ENCODE results near the gene IGF2.

Gene IGF2

DNA sequence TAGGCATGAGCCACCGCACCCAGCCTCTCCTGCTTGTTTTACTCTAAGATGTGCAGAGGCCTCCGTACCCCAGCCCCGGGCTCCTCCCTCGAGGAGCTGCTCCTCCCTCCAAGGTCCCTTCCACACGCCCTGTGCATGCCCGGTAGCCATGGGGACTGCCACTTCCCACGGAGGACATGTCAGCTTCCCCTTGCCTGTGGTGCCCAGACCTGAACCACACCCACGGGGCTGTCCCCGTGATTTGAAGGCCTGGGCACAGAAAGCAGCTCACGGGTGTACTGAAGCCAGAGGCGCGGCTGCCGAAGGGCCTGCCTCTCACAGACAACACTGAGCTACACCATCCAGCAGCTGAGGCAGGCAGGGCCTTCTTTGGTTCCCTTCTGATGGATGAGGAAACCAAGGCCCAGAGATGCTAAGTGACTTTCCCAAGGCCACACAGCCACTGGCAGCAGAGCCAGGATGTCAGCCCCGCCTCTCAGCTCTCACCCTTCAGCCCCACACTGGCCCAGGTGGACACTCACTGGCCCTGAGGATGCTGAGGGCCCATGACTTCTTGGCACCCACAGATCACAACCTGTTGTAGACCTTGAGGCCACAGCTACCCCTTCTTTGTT is 14.5 kb upstream of the IGF2 start:
- no peak for DNase-seq
- no peak for ATAC-seq

DNA sequence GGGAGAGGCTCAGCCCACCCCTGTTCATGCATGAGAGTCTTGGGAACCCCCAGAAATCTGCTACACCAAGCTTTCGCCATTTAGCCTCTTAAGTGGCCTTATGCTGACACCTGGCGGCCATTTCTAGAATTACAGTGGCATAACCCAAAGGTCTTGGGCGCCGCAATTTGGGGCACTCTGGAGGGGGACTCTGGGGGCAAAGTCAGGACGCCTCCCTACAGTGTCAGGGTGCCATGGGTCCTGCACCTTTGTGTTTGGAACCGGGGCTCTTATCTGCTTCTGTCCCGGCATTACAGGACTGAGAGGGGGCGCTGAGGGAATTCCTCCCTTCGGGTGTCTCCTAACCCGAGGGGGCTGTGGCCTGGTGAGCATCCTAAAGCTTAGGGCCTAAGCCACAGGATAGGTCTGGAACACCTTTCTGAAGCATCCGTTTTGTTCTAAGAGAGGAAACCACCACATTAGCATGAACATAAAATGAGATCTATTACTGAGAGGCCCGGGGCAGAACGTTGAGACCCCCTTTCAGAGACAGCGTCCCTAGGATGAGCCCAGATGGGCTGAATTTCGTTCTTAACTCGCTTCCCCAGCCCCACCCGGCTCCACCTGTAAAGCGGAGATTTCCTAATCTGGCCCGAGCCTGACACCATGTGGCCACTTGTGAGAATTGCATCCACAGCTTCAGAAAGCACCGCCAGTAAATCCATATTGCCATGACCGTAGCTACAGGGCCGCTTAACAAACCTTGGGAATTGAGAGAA is 12.5 kb upstream of the IGF2 start:
- DNase-seq (peak; percentile 81), ATAC-seq (peak; percentile 56)

DNA sequence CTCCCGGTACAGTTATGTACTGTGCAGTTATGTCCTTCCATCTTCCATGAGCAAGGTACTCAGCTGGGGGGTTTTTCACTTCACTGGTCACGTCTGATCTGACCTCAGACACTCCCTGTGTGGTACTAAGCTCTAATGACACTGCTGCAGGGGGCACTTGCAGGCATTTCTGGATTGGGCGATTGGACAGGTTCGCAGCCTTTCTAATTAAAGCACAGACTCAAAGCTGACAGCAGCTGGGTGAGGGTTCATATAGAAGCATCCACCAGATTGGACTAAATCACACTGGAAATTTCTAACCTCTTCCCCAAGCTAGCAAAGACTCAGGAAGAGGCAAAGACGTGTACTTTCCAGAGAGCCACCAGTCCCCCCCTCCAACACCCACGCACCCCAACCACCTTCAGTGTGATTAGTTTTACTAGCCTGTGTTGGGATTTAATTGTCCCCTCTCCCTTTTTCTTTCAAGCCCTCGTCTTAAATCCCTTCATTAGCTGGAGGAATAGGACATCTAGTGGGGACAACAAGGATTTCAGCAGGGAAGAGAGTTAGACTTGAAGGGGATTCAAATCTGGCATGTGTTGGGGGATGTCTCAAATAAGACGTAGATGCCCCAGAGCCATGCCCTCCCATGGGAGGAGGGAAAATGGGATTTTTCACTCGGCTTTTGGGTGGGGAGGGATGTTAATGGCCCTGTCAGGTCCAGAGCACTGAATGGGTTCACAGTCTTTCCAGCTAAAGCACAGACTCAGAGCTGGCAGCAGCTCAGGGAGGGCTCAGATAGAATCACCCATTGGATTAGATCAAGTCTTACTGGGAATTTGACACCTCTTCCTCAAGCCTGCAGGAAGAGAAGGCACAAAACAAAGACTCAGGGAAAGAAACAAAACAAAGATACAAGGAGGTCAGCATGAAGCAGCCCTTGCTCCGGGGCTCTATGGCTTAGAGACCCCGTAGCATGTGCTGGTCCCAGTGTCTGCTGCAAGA is 11.0 kb upstream of the IGF2 start:
- DNase-seq (no peak), ATAC-seq (no peak)

DNA sequence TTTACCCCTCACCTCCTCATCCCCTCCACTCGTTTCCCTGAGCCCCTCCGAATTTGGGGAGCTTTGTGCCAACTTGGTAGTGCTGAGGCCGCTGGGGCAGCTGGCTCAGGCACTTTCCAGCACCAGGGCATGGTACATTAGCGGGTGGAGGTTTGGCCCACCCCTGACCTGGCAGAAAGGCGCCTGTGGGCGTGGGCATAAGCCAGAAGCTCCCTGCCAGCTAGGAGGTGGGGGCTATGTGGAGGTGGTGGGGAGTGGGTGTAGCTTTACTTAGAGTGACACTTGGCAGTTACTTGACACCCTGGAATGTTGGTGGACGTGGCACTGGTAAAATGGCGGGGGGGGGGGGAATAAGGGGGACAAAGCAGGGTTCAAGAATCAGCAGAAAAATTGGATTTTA is 10.3 kb upstream of the IGF2 start:
- DNase-seq = no peak
- no peak for ATAC-seq

DNA sequence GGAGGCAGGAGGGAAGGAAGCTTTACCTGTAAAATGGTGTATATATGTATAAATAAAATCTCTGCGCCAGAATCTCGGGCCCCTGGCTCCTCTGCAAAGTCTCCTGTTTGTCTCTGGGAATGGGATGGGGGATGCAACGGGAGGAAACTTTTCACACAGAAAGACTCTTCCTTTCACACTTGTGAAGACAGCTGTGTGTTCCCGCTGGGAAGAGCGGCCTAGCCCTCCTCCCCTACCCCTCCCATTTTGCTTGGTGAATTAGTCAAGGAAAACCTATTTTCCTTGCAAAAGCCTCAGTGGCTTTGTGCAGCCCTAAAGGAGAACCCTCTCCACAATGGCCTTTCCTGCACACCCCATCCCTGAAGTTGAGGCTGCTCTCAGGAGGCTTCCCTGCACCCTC is 9.4 kb upstream of the IGF2 start:
- ATAC-seq (no peak), DNase-seq (no peak)

DNA sequence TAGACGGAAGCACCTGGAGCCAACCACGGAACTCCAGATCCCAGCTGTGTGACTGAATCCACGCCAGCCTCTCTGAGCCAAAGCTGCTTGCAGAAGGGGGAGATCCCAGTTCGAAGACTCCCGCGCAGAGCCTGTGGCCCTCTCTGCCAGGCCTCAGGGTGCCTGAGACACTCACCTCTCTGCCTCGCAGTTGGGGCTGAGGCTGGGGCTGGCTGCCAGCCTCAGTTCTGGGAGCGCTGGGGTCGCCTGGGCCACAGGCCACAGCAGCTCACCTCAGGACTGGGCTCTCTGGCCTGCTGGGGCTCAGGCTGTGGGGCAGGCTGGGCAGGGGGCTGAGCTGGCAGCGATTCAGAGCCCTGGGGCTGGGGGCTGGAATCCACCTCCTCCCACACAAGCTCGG is 8.2 kb upstream of the IGF2 start:
- ATAC-seq (no peak), DNase-seq (no peak)

DNA sequence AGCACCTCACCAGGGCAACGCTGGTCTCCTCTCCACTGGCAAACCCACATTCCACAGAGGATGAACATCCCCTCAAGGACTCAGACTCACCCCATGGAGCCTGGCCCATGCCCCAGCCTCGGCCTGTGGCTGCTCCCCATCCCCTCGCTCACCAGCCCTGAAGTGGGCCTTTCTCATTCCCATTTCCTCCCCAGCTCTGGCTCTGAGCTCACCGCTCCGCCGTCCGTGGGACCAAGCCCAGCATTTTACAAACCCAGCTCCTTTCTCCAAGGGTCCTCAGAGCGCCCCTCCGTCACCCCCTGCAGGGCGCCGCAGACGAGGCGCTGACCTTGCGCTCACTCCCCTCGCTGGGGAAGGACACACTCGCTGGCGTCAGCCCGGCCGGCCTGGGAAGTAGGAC is 6.9 kb upstream of the IGF2 start:
- no peak for DNase-seq

DNA sequence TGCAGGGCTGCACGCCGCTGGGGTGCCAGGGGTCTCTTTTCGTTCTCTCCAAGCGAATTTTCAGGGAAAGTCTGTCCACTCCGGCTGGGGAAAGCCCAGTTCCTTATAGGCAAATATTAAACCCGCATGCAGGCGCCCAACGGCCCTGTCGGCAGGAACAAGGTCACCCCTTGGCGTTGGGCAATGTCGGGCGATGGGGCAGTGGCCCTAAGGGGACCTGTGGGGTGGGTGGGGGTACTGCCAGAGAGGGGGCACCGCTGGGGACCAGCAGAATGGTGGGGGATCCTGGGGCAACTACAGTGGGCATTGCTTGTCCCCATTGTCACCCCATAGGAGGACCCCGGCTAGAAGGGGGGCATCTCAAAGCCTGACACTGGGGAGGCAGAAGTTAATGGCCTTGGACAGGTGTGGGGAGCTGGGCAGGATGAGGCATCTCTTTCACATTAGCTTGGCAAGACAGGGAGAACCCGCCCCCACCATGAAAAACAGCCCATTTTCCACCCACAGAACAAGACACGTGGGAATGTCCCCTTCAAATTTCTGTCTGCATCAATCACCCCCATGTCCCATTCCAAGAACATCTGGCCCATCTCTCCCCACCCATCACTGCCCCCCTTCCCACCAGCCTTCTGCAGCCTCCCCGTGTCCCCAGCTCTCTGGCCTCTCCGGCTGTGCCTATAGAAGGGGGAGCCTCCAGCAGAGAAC is 5.5 kb upstream of the IGF2 start:
- ATAC-seq (no peak), DNase-seq (no peak)

More for the DNA sequence above, 6.9 kb upstream of the IGF2 start:
- ATAC-seq = no peak

DNA sequence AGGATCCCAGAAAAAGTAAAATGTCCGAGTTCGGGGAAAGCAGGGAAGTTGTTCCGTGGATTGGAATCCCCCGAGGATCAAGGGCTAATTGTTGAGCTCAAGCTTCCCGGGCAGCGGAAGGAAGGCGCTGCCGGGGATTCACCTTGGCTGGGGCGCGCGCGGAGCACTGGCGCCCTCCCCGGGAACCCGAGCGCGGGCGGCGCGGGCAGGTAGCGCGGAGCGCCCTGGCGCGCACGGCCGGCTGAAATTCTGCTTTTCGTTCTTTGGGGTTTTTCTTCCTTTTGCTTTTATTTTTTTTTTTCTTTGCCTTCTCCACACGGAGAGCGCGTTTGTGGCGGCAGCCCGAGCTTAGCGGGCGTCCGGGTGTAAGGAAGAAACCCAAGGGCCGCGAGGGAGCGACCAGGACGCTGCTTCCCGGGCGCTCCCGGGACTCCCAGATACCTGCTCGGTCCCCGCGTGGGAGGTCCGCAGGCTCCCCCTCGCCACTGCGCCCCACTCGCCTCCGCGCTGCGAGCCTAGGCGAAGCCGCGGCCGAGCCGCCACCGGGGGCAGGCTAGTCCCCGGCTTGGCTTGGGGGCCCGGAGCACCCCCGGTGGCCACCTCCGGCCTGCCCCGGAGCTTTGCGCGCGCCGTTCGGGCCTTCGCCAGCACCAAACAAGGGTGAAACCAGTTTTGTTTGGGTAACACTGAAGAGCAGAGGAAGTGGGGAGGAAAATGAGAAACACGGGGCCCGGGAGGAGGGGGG is 4.8 kb upstream of the IGF2 start:
- DNase-seq = peak; percentile 51
- ATAC-seq = no peak

DNA sequence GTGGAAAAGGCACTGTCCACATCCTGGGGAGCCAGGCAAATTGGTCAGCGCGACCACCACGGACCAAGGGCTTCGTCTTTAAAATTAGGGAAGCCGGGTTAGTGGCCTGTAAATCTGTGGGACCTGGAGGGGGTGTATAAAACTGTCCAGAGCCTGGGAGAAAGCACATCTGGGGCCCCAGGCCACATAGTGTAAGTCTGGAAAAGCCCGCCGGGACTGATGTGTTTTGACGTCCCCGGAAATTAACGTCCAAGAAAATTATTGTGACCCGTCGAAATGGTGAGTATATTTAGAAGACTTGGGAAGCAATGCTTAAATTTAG is 4.2 kb upstream of the IGF2 start:
- DNase-seq (no peak), ATAC-seq (no peak)

DNA sequence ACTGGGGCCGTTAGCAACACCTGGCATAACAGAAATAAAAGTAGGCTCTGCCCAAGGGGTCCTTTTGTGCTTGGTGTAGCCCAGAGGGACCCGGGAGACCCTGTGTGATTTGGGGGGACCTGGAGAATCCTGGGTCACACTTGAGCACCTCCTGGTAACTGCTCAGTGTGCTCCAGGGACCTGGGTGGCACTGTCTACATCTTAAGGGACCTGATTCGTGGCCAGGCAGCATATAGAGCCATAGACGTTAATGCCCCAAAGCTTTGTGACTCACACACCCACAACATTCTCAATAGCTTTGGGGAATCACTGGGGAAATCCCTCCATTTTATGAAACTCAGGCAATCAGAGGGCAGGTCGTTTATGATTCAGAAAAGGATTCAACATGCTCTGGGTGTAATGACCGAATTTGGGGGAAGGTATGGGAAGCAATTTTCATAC is 3.6 kb upstream of the IGF2 start:
- DNase-seq (peak; percentile 58), ATAC-seq (peak; percentile 98)

DNA sequence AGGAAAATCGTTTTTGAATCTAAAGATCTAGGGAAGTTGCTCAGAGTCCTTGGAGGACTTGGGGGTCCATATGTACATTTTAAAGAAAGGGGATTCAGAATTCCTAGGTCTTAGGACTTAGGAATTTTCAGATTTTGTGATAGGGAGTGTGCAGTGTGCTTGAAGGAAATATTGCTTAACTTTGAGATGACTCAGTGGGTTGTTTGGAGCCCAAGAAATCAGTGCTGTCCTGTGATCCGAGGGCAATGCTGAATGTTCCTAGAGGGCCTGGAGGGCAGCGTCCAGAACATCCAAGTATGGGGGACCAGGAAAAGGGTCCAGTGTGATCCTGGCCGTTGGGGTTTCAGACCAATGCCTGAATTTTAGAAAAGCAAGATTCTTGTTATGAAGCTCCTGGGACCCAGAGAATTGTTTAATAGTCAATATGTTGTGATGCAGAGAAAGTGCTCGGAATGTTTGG is 3.1 kb upstream of the IGF2 start:
- DNase-seq (no peak), ATAC-seq (no peak)

DNA sequence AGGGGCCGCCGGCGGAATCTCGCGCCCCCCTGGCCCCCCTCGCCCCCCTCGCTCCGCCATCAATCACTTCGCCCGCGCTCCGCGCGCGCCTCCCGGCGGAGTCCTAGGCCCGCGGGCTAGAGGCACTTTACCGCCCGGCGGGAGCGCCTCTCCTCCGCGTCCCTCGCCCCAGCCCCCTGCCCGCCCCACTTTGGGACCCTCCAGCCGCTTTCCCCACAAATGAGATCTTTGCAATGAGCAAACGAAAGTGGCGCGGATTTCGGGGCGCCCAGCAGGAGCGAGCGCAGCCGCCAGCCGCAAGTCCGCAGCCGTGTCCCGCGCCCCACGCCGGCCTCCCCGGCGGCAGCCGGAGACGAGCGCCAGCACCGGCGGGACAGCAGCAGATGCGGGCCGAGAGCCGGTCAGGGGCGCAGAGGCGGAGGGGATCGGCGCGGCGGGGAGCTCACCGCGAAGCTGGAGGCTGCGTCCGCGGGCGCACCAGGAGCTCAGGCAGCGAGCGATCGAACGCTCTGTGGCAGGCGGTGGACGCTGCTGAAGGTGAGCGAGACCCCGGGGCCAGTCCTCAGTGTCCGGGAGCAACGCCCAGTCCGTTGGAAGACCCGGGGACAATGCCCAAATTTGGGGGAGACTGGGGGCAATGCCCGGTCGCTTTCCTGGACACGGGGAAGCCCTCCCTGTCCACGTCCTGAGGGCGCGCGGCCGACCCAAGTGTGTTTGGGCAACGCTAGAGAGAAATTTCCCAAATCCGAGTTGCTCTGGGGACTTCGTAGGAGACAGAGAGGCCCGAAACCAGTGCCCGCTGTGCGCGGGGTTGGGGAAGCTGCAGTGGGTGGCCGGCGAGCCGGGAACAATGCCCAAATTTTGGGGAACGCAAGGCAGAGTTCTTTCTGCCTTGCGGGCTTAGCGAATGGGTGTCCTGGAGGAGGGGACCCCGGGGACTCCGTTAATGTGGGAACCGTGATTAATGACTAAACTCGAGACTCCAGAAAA is 1.5 kb upstream of the IGF2 start:
- DNase-seq = no peak
- ATAC-seq = no peak

DNA sequence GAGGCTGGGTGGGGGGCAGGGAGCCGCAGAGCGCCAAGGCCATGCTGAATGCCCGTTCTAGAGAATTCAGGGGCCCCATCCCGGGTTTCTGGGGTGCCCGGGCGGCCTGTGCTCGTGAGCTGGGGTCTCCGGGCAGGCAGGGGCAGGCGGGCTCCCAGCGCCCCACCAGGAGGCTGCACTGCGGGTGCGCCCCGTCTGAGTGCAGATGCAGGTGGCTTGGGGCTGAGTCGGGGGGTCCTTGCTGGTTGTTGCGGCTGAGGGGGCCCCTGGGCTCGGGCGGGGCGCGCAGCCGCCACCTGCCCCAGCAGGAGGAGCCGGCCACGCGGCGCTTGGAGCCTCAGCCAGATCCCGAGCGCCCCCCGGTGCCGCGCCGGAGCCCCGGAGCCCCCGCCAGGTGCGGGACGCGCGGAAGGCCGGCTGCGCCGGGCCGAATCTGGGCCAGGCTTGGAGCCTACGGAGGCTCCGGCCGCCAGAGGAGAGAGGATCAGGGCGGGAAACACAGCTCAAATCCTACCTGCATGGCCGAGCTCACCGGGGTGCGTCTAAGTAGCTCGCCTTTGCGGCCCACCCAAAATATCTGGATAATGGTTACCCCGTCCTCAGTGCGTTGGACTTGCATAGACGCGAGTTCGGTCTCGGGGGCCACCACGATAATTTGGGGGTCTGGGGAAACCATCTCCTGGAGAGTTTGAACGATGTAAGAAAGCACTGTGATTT is 590 bp upstream of the IGF2 start:
- no peak for DNase-seq

DNA sequence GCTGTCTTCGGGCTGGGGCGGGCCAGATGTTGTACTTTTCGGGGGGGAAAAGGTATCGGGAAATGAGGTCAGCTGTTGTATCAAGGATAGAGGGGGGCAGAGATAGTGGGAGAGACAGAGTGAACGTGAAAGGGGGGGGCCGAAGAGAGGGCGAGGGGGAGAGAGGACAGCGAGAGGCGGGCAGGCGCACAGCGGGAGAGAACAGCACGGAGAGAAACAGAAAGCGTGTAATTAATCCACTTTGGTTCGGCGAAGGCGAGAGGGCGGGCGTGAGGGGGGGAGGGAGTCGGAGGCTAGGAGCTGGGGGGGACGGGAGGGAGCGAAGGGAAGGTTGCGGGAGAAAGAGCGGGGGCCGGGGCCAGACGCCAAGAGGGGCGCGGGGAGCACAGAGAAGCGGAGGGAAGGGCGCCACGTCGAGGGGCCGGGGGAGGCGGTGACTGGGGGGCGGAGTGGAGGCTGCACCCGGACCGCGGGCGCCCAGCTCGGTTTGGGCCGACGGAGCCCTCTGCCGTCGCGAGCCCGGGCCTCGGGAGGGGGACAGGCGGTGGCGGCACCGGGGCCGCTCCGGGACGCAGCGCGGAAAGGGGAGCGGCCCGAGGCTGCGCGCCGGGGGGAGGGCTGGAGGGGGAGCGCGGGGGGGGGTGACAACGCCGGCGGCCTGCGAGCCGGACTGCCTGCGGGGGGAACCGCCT is 612 bp downstream of the IGF2 start:
- DNase-seq = no peak
- no peak for ATAC-seq

More for the DNA sequence above, 590 bp upstream of the IGF2 start:
- ATAC-seq = no peak

DNA sequence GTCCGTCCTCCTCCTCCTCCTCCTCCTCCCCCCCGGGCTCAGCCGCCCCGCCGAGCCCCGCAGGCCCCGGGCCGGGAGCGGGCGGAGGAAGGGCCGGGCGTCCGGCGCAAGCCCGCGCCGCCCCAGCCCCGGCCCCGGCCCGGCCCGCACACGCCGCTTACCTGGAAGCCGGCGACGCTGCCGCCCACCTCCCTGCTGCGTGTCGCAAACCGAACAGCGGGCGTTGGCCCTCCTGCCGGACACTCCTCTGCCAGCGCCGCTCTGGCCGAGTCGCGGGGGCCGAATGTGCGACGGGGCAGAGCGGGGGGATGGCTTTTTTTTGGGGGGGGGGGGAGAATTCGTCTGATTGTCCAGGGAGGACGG is 1.1 kb downstream of the IGF2 start:
- no peak for ATAC-seq
- DNase-seq = no peak

DNA sequence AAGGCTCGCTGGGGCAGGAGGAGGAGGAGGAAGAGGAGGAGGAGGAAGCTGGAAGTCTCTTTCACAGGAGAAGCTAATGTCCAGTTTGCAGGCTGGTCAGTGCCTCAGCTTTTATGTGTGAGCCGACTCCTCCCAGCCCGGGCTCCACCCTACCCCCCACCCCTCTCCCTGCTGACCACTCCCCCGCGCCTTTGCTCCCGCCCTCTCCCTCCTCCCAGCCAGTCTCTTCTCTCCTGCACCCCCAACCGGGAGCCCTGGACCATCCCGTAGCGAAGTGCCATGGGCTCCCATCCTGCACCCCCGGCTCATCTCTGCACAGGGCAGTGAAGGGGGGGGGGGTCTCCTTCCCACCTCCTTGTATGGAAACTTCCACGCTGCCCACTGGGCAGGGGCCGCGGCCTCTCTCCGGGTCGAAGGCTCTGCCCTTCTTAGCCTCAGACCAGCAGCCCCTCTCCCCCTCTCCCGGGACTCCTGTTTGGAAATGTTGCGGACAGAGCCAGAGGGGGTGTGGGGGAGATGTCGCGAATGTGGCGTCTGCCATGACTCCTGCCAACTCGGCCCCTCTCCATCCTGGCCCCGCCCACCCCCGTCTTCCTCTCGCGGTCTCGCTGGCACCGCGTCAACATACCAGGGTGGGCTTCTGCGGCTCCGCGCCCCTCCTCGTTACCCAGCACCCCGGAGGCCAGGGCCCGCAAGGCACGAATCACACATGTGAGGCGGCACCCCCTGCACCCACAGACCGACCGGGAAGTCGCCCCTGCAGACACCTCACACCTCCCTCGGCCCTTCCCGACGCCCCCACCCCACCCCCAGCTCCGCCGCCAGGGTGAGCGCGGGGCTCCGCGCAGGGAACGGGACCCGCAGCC is 1.8 kb downstream of the IGF2 start:
- DNase-seq (no peak), ATAC-seq (no peak)

DNA sequence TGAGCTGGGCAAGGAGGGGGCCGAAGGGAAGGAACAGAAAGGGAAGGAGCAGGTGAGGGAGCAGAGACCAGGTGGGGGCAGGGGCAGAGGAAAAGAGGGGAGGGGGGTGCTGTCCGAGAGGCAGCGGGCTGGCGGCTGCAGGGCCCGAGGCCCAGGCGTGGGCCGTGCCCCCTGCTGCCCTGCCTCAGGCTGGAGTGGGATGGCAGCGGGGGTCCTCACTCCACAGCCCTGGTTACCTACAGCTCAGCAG is 2.3 kb downstream of the IGF2 start:
- ATAC-seq (no peak), DNase-seq (no peak)

Data from stimulated activated naive CD8-positive, alpha-beta T cell treated with anti-CD3 and anti-CD28 coated beads, Interleukin-15, Interleukin-2, amounts not matched to agents 100 U/mL and 50 U/mL, for 24 hours (primary cell).